Transverse colon (tissue), 3 donors: ENCODE measurements around the gene PVALB.

Source experiments
- EP300 ChIP-seq: sonication (generic); formaldehyde crosslinking; IDR thresholded peaks from one replicate; pipeline ENCODE4 v1.6.1; 2017; ENCODE audit warnings: antibody characterized with exemption, low read depth
- POLR2A ChIP-seq: fragments of 450-650 bp; IDR thresholded peaks from one replicate; pipeline ENCODE4 v1.6.1; 2016; ENCODE audit warnings: antibody characterized with exemption, mild to moderate bottlenecking, moderate library complexity
- TF ChIP-seq, protein P1 (sequence below), 5 experiments: fragments of 200-600 bp in 3 of 5; fragments of 450-650 bp in 2 of 5; sonication (generic) in 3 of 5; IDR thresholded peaks; 1 replicate in 2 of 5; 2 replicates in 3 of 5; pipeline ENCODE4 v1.5.1; 2016 to 2017; ENCODE audit warnings: antibody characterized with exemption in 5 of 5, inconsistent platforms in 3 of 5, mild to moderate bottlenecking in 2 of 5, moderate library complexity in 1 of 5

GRCh38 chr22:36858966-36859365, 42.1 kb upstream of the PVALB start:
- TF ChIP-seq EP300 (no peak), POLR2A (no peak)
- TF ChIP-seq, protein P1, sequence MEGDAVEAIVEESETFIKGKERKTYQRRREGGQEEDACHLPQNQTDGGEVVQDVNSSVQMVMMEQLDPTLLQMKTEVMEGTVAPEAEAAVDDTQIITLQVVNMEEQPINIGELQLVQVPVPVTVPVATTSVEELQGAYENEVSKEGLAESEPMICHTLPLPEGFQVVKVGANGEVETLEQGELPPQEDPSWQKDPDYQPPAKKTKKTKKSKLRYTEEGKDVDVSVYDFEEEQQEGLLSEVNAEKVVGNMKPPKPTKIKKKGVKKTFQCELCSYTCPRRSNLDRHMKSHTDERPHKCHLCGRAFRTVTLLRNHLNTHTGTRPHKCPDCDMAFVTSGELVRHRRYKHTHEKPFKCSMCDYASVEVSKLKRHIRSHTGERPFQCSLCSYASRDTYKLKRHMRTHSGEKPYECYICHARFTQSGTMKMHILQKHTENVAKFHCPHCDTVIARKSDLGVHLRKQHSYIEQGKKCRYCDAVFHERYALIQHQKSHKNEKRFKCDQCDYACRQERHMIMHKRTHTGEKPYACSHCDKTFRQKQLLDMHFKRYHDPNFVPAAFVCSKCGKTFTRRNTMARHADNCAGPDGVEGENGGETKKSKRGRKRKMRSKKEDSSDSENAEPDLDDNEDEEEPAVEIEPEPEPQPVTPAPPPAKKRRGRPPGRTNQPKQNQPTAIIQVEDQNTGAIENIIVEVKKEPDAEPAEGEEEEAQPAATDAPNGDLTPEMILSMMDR (IDR thresholded peaks at IDR 0.05) = no peak
